ENCODE results near the gene TESMIN. TPM values are rescaled to one million over a fixed set of nuclear protein-coding genes. Genes with fewer than 3 reads are reported as not detected.

TESMIN gene
- total RNA-seq, 1 experiment from 2014 or later, result 24.8 TPM

- no peaks in the 10 kb centered on the region for H3K9me3 ChIP-seq (ENCODE audit: control insufficient read depth in 1 of 2, insufficient read depth in 1 of 2, low read depth in 1 of 2, low read length in 2 of 2)
- ChIA-PET POLR2A (no interaction called here), RAD21 (ENCODE audit: low non-redundant PET in 1 of 2, low total read pairs in 2 of 2, uncharacterized antibody in 2 of 2, unreplicated experiment in 2 of 2) (interaction anchor here in 1 of 2 experiments (0.6 kb wide), 1 partner anchor 221 kb away, joined by 4 read pairs; no protein-coding TSS in a partner anchor), CTCF (no interaction called here)
- ATAC-seq (peak; percentile 63; the same call in 1 of the 2 replicates), DNase-seq (ENCODE audit: low read depth, low spot score) (no peak)
- BruUV-seq (replicated peaks), result no TSS peak
- no peak overlapping the region for H3K27ac ChIP-seq (ENCODE audit: low read depth, low read length)
- H3K9ac ChIP-seq (ENCODE audit: low read length), result no peak overlapping the region
- intact Hi-C loops (cut with micrococcal nuclease), result no loop called here
- no peak for TF ChIP-seq POLR2AphosphoS5 (IDR thresholded peaks at IDR 0.05; ENCODE audit: low read depth, low read length)
- 0 out of 6 replicates have a peak, but pooled peaks of 1 of the 3 experiments have one; percentile 25 for TF ChIP-seq CTCF (IDR thresholded peaks at IDR 0.05 in 2 of 3, conservative IDR thresholded peaks at IDR 0.05 in 1 of 3; ENCODE audit: borderline replicate concordance in 1 of 3, insufficient read depth in 1 of 3, low read depth in 2 of 3, low read length in 2 of 3)
- no peak for TF ChIP-seq ZFX (IDR thresholded peaks at IDR 0.05)
- TF ChIP-seq FOSL1 (IDR thresholded peaks at IDR 0.05; ENCODE audit: low read depth), result no peak
- TF ChIP-seq SIN3A (IDR thresholded peaks at IDR 0.05; ENCODE audit: low read depth), result no peak
- peak; percentile 50 for TF ChIP-seq RAD21 (IDR thresholded peaks at IDR 0.05; ENCODE audit: low read depth)
- no peaks in the 10 kb centered on the region for H3K36me3 ChIP-seq (ENCODE audit: control insufficient read depth in 1 of 2, insufficient read depth in 2 of 2, low read length in 2 of 2)
- no peak overlapping the region for H3K4me3 ChIP-seq (replicated peaks in 1 of 2; ENCODE audit: low read depth in 1 of 2, low read length in 2 of 2)
- no peaks in the 10 kb centered on the region for H3K79me2 ChIP-seq (ENCODE audit: insufficient read depth, low read length)
- H3K4me1 ChIP-seq (ENCODE audit: control insufficient read depth in 1 of 2, insufficient read depth in 2 of 2, low read length in 2 of 2), result no peaks in the 10 kb centered on the region
- no peaks in the 10 kb centered on the region for H3K27me3 ChIP-seq (ENCODE audit: insufficient read depth, low read length)
- no peak overlapping the region for H2AFZ ChIP-seq (ENCODE audit: low read depth, low read length, poor library complexity, severe bottlenecking)
- no peak overlapping the region for H3K4me2 ChIP-seq (ENCODE audit: low read length)
- no peaks in the 10 kb centered on the region for H3K9me2 ChIP-seq (ENCODE audit: insufficient read depth)
- H4K20me1 ChIP-seq (ENCODE audit: insufficient read depth), result no peaks in the 10 kb centered on the region
These were observed 23.5 kb downstream of the TESMIN start for GRCh38 chr11:68727783-68728182.

GRCh38 chr11:68724293-68724692 is 27.0 kb downstream of the TESMIN start:
- Histone ChIP-seq H3K9me3 (ENCODE audit: control insufficient read depth in 1 of 2, insufficient read depth in 1 of 2, low read depth in 1 of 2, low read length in 2 of 2) (no peaks in the 10 kb centered on the region), H4K20me1 (ENCODE audit: insufficient read depth) (no peaks in the 10 kb centered on the region), H3K79me2 (ENCODE audit: insufficient read depth, low read length) (no peaks in the 10 kb centered on the region), H3K4me2 (ENCODE audit: low read length) (no peak overlapping the region), H3K4me3 (replicated peaks in 1 of 2; ENCODE audit: low read depth in 1 of 2, low read length in 2 of 2) (no peak overlapping the region), H3K27me3 (ENCODE audit: insufficient read depth, low read length) (no peaks in the 10 kb centered on the region), H2AFZ (ENCODE audit: low read depth, low read length, poor library complexity, severe bottlenecking) (no peak overlapping the region), H3K36me3 (ENCODE audit: control insufficient read depth in 1 of 2, insufficient read depth in 2 of 2, low read length in 2 of 2) (no peaks in the 10 kb centered on the region), H3K9ac (ENCODE audit: low read length) (no peak overlapping the region), H3K27ac (ENCODE audit: low read depth, low read length) (no peak overlapping the region), H3K9me2 (ENCODE audit: insufficient read depth) (no peaks in the 10 kb centered on the region), H3K4me1 (ENCODE audit: control insufficient read depth in 1 of 2, insufficient read depth in 2 of 2, low read length in 2 of 2) (no peaks in the 10 kb centered on the region)
- ChIA-PET RAD21 (ENCODE audit: low non-redundant PET in 1 of 2, low total read pairs in 2 of 2, uncharacterized antibody in 2 of 2, unreplicated experiment in 2 of 2) (no interaction called here), POLR2A (no interaction called here), CTCF (no interaction called here)
- BruUV-seq (replicated peaks), result no TSS peak
- ATAC-seq (no peak), DNase-seq (ENCODE audit: low read depth, low spot score) (no peak)
- TF ChIP-seq POLR2AphosphoS5 (IDR thresholded peaks at IDR 0.05; ENCODE audit: low read depth, low read length), result no peak
- no peak for TF ChIP-seq FOSL1 (IDR thresholded peaks at IDR 0.05; ENCODE audit: low read depth)
- intact Hi-C loops (cut with micrococcal nuclease), result no loop called here
